SK-MEL-5 (cell line): ENCODE results near the gene HADHB. TPM values are rescaled to one million over a fixed set of nuclear protein-coding genes. Genes with fewer than 3 reads are reported as not detected.
"Not testable (repeated sequence)": the region's sequence is repeated elsewhere in the genome, so short reads cannot be mapped to it uniquely, and the experiment has no call there.

Source experiments
- DNase-seq: peaks from one replicate; pipeline ENCODE4 v3.0.0-alpha.2; 2016; ENCODE audit warnings: low read depth, low spot score
- in situ Hi-C: cut with HindIII; loops from 2 replicates; pipeline ENCODE4 v1.10.0; 2016; ENCODE audit warnings: low sequenced_read_pairs, high pct_unique_total_duplicates, low pct_unique_long_range_greater_than_20kb
- total RNA-seq: library from RNA; depleted of rRNA; stranded (reverse); fragments of >200 nt; shearing (Covaris generic); gene quantifications from 2 replicates; pipeline ENCODE4 v1.2.3, GENCODE V29; 2014

The HADHB gene
- total RNA-seq, 1 experiment from 2014 or later = 219 TPM

DNA sequence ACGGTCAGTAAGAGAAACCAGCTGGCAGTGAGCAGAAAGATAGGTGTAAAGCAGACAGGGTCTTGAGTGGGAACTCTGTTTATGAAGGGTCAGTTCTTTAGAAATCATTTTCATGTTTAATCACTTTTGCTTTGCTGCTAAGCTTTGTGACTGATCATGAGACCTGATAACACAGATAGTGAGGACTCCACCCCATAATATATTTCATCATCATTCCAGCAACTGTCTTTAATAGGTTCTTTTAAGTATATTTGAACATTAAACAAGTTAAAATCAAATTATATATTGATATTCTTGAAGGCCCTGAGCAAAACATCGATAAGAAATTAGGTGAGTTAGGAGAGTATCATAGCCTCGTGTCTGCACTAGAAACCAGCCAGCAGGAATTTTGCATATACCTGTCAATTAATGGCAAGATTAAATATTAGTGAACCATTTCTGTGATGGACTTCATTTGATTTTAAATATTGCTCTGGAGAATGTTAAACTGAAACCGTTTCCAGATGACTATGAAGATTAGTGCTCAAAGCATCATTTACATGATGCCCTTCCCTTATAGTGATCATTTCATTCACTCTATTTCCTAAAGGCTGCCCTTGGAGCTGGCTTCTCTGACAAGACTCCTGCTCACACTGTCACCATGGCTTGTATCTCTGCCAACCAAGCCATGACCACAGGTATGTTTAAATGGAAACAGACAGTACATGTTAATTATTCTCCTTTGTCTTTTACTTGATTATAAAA, 31.9 kb downstream of the HADHB start:
- no peak for DNase-seq
- in situ Hi-C loops = no loop called here

DNA sequence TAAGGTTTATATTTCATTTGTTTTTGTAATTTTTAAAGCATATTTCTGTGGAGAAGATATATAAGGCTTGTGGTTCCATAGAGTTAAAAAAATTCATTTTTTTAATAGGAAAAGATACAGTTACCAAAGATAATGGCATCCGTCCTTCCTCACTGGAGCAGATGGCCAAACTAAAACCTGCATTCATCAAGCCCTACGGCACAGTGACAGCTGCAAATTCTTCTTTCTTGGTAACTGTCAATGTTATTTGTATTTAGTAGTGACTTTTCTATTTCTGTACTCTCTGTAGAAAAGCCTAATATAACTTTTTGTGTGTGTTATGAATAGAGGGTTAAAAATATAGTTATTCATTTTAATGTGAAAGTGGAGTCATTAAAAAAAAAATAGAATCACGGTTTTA, 35.1 kb downstream of the HADHB start:
- no peak for DNase-seq
- in situ Hi-C loops = no loop called here

DNA sequence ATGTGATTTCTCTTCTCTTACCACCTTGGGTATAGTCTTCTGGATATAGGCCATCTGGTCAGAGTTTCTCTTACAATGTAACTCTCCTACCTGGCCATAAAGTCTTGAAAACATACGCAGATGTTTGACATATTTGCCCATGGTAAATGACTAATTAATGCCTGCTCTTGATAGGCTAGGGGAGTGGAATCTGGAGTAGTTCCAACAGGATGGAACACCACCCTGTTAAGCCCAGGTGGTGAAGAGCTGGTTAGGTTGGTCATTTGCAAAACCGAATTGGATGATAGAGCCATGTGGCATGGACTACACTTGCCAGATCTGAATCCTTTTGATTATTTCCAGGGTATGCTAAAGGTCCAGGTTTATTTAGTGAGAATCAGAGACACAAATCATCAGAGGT, 36.5 kb downstream of the HADHB start:
- no peak for DNase-seq
- in situ Hi-C loops = no loop called here

DNA sequence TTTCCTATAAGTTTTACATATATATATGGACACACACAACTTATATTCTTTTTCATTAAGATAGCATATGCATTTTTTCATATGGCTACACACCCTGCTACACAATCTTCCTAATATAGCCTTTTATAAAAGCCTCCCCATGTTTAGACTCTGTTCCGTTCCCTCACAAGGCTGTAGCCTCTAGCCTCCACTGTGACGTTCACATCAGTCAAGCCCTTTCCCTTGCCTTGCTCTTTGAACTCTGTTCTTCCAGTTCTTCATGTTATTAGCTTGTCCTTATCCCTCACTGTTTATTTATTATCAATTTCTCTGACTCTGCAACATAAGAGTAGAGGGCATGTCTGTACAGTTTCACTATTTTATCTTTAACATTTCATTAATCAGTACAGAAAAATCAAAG, 38.9 kb downstream of the HADHB start:
- no peak for DNase-seq
- in situ Hi-C loops = no loop called here

DNA sequence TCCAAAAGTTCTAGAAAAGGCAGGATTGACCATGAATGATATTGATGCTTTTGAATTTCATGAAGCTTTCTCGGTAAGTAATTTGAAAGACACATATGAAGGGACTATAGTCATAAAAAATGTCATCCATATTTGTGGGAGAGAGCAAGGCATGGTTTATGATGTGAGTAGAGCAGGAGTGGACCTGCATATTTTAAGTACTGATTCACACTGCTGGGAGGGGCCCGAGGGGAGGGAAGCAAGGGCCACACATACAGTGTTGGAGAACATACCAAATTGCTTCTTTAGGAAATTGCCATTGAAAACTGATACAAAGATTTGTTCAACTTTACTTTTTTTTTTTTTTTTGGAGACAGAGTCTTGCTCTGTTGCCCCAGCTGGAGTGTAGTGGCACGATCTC, 39.4 kb downstream of the HADHB start:
- no peak for DNase-seq

GRCh38 chr2:26285931-26286330, 41.2 kb downstream of the HADHB start:
- DNase-seq = no peak
- in situ Hi-C loops = no loop called here

More for the DNA sequence above, 39.4 kb downstream of the HADHB start:
- in situ Hi-C loops = no loop called here

DNA sequence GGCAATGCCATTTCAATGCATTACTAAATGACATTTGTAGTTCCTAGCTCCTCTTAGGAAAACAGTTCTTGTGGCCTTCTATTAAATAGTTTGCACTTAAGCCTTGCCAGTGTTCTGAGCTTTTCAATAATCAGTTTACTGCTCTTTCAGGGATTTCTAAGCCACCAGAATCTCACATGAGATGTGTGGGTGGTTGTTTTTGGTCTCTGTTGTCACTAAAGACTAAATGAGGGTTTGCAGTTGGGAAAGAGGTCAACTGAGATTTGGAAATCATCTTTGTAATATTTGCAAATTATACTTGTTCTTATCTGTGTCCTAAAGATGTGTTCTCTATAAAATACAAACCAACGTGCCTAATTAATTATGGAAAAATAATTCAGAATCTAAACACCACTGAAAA, 45.3 kb downstream of the HADHB start:
- in situ Hi-C loops = no loop called here
- DNase-seq = no peak

DNA sequence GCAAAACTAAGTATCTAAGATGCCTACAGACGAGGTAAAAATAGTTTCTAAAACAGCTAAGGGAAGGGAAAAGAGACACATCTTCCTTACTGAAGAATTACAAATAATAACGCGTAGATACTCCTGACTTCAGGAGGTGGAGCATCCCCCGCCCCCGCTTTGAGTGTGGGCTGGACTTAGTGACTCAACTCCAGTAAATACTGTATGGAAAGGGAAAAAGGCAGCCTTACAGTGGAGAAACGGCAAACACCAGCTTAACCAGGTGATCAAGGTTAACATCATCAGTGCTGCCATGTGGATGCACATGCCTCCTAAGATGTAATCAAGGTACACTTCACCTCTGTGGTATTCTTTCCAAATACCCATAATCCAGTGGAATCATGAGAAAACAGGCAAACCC, 47.9 kb downstream of the HADHB start:
- DNase-seq = no peak
- in situ Hi-C loops = no loop called here

- in situ Hi-C loops = no loop called here
- no peak for DNase-seq
These were observed 50.8 kb downstream of the HADHB start for GRCh38 chr2:26295511-26295910.

DNA sequence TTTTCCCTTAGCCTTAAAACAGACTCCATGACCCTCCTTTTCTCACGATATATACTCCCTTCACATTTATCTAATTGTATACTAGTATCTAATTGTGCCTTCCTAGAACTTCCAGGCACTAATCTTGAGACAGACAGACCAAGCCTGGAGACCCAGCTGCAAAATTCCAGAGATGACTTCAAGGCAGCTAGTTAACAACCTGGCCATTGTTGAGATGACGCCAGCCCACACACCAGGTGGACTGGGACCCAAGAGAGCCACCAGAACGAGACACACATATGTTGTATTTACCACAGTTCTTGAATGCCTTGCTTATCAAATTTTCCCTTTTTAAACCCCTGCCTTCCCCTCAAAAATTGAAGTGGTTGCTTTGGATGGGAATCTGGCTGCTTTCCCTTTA, 52.3 kb downstream of the HADHB start:
- in situ Hi-C loops = no loop called here
- DNase-seq = no peak

DNA sequence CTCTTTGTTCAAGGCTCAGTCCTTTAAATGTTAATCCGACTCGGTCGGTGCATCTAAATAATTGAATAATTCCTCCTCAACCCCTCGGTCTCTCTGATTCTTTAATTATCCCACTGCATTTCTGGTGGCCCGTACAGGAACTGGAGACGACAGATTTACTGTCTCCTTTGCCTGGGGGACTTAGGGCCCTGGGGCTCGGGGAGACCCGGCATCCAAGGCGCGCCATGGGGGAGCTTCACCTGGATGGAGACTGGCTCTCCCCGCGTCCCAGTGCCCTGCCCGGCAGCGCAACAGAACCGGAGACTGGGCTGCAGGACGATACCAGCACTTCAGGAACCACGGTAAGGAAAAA, 53.5 kb downstream of the HADHB start:
- in situ Hi-C loops = no loop called here
- no peak for DNase-seq

DNA sequence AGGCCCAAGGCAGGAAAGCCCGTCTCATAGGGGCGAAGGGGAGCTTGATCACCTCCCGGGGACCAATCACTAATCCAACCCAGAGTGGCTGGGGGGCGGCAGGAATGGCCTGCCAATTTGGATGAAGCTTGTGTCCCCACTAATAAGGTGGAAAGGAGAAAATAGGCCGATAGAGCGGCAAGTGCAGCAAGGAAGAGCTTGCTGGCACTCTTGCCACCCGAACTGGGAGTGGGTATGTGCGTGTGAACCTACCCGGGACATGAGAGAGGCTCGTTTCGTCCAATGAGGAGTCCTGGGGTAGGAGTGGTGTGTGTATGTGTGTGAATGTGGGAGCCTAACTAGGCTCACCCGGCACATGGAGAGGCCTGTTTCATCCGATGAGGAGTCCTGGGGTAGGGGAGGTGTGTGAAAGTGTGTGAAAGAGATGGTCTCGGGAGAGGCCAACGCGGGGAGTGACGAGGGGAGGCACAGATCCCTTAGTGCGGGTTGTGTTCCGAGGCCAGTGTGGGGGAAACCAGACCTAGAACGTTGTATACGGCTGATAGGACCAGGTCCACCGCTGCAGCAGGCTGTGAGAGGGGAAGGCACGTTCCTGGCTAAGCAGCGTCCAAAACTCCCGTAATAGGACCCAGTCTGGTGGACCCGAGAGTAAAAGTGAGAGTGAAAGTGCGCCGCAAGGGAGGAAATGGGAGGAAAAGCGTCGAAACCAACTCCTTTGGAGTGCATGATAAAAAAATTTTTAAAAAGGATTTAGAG, 54.1 kb downstream of the HADHB start:
- no peak for DNase-seq
- in situ Hi-C loops = no loop called here

GRCh38 chr2:26299471-26300101, 54.8 kb downstream of the HADHB start:
- in situ Hi-C loops = no loop called here
- peak; percentile 19 for DNase-seq

DNA sequence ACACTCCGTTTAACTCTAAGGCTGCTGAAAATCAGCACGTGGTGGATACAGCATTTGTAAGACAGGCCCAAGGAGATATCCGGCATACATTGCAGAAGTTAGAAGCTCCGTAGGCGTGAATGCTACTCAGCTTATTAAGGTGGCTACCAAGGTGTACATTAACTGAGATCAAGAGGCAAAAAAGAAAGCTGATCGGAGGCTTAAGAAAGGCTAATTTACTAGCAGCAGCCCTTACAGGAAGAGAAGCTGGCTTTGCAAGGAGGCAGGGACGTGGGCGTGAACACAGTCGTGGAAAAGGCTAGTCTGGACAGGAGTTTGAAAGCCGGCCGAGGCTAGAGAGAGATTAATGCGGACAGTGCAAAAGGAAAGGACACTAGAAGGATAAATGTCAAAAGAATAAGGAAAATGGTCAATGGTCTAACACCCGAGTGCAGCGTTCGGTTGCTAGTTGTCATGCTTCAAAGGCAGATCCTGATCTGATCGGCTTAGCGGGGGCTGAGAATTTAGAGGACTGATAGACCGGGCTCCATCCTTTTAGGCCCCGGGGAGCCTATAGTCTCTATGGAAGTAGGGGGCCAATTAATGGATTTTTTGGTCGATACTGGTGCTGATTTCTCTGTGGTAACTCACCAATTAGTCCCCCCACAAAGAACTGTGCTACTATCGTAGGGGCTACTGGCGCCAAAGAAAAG, 55.6 kb downstream of the HADHB start:
- no peak for DNase-seq
- in situ Hi-C loops = no loop called here

DNA sequence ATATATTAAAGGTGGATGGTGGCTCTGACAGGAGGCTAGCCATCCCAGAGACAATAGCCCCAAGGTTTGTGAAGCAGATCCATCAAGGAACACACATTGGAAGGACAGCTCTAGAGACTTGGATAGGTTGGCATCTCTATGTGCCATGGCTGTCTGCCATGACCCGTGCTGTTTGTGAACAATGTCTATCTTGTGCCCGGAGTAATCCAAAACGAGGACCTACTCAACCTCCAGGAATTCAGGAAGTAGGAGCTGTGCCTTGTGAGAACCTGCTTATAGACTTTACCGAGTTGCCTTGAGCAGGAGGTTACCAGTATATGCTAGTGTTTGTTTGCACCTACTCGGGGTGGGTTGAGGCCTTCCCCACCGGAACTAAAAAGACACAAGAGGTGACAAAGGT, 58.1 kb downstream of the HADHB start:
- peak; percentile 16 for DNase-seq

DNA sequence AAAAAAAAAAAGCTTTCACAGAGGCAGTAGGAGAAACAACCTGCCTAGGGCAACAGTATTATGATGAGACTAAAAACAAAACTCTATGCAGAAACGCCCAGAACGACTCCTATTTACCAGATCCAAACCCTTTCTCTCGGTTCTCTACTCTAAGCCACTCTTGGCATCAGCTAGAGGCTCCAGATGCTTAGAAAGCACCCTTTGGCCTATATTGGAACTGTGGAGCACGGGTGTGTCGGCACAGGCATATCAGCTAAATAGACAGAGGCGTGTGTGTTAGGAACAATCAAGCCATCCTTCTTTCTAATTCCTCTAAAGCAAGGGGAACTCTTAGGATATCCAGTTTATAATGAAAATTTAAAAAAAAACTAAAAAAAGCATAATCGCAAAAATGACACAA, 60.4 kb downstream of the HADHB start:
- DNase-seq = not testable (repeated sequence)

More for the DNA sequence above, 58.1 kb downstream of the HADHB start:
- in situ Hi-C loops = no loop called here

GRCh38 chr2:26305540-26305939, 60.8 kb downstream of the HADHB start:
- in situ Hi-C loops = no loop called here
- DNase-seq = no peak

More for the DNA sequence above, 60.4 kb downstream of the HADHB start:
- in situ Hi-C loops = not testable (repeated sequence)

DNA sequence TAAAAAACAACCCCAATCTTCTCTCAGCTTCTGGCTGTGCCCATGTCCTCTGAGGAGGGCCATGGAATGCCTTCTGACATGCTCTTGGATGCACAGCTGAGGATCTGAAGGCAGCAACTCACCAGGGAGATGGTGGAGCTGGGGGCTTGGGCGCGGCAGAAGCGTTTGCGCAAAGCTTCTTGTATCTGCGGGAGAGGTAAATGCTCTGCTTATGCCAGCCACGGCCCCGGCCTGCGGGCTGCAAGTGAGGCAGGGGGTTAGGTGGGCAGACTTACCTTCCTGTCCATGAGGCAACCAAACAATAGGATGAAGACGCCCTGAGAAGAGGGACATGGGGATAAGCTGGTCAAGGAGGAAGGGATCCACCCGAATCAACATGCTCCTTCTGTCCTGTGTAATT, 65.2 kb downstream of the HADHB start:
- in situ Hi-C loops = no loop called here
- no peak for DNase-seq
